DMS114 treated with DMSO at 0.1 percent for 48 hours (cell line): Measurements from ENCODE around the gene ZFR2.
"Not testable (repeated sequence)": the region's sequence is repeated elsewhere in the genome, so short reads cannot be mapped to it uniquely, and the experiment has no call there.

ENCODE experiments used
- DNase-seq: peaks from one replicate; lab custom pipeline; 2025; ENCODE audit not compliant: unreplicated experiment; lab: John Stamatoyannopoulos, UW

ZFR2 gene

DNA sequence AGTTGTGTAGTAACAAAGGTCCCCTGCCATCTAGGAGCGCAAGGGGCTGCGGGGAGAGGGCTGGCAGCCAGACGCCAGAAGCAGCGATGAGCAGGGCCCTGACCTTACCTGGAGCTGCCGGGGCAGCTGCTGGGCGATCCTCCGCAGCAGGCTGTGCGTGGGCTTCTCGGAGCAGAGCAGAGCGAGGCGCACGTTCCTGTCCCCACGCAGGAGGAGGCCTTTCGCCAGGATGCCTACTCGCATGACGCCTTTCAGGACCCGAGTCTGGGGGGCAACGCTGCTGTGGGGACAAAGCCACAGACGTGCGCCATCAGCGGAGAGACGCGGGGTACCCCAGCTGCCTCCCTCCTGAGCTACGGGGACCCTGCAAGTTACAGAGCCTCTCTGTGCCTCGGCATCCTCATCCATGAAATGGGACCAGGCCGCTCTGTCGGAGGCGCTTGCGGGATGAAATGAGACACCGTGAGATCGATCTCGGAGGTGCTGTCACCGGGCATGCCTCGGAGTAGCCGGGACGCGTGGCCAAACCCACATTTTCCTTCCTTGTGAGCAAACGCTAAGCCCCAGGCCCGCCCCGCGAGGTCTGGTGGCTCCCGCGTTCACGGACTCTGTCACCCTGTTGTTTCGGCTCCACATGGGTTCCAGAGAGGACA lies 52.1 kb downstream of the ZFR2 start:
- DNase-seq, result no peak

DNA sequence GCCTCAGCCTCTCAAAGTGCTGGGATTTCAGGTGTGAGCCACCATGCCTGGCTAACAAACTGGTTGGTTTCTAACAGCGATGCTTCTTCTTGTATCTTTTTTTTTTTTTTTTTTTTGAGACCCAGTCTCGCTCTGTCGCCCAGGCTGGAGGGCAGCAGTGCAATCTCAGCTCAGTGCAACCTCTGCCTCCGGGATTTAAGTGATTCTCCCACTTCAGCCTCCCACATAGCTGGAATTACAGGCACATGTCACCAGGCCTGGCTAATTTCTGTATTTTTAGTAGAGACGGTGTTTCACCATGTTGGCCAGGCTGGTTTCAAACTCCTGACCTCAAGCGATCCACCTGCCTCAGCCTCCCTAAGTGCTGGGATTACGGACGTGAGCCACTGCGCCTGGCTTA lies 52.7 kb downstream of the ZFR2 start:
- DNase-seq, result not testable (repeated sequence)

DNA sequence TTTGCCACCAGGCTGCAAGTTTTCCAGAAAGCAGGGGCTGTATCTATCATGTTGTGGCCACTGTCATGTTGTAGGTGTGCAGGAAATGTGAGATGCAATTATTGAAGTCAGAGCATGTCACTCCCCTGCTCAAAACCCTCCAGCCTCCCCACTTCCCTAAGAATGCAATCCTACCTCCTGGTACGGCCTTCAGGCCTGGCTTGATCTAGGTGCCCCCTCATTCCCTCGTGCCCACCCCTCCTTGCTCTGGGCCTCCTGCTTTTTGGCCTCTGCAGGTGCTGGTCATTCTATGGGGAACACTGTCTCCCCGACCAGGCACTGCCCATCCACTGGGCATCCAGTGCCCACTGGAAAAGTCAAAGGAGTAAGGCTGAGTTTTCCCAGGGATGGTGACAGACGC lies 54.2 kb downstream of the ZFR2 start:
- DNase-seq, result no peak

DNA sequence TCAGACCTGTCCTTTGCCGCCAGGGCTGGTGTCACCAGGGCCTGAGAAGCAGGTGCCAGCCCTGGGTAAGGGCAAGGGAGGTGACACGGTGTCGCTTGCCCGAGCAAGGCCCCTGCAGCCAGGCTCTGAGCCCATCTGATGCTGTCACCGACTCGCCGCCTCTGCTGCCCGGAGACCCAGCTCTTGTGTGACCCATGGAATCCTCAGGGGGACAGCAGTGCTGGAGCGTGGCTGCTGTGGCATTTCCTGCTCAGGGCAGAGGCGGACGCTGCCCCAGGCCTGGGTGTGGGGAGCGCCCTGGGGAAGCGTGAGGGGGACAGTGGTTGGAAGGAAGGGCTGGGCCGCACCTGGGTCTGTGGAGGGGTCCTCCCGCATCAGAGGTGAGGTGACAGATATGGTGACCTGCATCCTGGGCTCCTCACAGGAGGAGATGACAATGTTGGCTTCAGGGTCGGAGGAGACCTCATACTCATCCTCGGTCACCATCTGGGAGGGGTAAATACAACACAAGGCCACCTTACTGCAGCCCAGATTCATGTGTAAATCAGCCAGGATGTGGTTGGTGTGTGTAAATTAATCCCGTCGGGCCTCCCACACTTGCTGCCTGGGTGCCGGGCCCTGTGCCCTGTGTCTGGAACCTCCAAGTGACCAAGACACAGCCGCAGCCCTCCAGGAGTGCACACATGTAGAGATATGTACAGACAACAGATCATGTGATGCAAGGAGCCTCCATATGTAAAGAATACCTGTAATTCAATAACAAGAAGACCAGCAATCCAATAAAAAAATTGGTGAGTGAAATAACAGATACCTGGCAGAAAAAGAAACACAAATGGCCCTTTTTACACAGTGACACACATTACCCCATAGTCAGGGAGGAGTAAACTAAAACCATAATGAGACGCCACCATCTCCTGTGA lies 55.1 kb downstream of the ZFR2 start:
- DNase-seq, result no peak

DNA sequence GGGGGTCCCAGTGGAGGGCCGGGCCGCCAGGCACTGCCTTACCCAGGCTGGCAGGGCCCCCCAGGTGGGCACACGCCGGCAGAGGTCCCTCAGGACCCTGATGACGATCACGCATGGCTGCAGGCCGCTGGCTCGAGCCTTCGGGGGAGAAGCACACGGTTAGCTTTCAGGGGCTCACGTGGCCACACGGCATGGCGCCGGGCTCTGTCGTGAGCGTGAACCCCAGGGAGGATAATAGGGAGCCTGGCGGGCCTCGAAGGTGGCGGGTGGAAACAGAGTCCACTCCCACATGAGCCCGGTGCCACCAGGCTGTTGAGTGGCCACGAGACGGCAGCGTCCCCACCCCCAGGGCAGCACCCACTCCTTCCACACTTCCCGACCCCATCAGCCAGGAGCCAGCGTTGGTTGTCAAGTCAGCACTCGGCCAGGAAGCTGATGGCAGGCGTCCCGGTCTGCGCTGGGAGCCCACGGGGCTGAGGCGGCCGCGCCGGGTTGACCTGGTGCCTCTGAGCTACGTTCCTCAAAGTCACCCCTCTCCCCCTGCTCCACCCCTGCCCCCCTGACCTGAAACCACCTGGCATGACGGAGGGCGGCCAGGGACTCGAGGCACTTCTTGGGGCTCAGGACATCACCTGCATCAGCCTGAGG lies 58.0 kb downstream of the ZFR2 start:
- DNase-seq, result no peak

DNA sequence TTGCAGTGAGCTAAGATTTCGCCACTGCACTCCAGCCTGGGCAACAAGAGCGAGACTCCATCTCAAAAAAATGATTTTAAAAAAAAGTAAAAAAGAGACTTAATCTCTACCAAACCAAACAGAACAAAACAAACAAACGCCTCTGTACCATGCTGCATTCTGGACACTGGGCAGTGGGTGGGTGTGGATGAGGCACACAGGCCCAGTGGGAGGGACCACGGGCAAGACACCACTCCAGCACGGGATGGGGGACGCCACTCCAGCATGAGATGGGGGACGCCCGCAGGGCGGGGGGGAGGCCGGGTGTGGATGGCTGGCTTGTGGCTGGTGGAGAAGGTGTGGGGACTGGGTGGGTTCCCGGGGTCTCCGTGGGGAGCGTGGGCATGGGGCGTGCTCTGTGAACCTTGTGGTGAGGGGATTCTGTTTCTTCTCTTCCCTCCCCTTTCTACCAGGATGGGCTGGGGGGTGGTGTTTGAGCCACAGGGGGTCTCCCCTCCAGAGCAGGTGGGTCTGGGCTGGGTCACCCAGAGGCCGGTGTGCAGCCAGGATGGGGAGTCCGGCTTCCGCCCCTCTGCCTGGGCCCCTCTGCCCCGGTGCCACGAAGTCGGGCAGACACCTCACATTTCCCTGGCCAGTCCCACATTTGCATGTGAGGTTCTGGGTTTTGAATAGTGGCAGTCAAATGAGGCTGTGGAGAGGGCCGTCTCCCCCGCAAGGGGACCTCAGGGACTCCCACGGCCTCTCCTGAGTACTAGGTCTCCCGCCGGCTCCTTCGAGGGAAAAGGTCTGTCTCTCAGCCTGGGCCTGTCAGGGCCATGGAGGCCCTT lies 58.7 kb downstream of the ZFR2 start:
- DNase-seq, result no peak

DNA sequence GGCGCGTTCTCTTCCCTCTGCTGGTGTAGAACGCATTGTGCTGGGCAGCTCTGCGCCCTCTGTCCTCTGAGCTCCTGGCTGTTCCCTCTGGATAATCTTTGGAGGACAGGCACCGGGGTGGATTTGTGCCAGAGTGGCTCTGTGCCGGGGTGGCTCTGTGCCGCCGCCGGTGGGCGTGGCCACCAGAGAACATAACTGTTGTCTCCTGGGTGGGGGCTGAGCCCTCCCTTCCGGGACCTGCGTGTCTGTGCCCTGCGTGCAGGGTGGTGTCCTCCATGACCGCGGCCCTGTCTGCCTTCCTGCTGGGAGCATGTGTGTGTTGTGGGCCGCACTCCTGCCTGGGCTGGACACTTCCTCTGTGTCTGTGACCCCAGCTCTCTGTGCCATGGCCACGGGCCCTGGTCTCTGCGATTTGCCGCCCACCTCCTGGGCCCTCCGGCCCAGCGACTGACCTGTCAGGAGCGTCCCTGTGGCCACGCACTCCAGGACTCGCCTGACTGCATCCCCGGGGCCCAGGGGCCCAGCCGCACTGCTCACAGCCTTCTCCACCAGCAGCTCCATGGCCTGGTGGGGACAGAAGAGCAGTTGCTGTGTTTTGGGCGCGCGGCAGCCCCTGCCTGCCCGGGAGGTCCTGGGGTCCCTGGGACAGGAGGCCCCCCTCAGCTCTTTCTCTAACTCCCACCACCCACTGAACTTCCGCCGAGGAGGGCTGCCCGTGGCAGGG lies 60.3 kb downstream of the ZFR2 start:
- DNase-seq, result no peak

DNA sequence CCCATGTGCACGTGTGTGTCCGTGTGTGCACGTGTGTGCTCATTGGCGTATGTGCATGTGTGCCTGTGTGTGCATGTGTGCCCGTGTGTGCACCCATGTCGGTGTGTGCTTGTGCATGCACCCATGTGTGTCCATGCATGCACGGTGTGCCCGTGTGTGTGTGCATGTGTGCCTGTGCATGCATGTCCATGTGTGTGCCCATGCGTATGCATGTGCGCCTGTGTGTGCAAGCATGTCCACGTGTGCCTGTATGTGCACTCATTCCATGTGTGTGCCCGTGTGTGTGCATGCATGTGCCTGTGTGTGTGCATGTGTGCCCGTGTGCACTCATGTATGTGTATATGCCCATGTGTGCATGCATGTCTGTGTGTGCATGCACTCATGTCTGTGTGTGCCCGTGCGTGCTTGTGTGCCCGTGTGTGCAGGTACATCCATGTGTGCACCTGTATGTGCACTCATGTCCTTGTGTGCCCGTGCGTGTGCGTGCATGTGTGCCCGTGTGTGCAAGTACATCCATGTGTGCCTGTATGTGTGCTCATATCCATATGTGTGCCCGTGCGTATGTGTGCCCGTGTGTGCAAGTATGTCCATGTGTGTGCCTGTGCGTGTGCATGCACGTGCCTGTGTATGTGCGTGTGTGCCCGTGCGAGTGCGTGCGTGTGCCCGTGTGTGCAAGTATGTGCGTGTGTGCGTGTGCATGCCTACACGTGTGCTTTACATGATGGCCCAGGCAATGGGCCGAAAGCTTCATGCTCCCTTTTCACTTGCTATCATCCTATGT lies 61.1 kb downstream of the ZFR2 start:
- no peak for DNase-seq

DNA sequence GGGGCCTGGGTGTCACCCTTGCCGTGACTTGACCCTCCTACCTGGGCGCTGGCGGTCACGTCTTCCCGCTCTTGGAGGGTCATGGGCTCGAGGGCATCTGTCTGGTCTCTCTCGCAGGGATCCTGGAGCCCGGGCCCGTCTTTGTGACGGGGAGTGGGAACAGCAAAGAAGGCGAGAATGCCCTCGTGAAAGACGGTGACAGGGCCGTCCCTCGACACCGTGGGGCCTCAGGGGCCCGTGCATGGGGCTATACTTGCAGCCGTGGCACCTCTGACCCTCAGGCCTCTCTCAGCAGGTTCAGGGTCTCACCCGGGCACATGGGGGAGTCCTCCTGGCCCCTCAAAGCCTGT lies 61.7 kb downstream of the ZFR2 start:
- DNase-seq, result no peak

DNA sequence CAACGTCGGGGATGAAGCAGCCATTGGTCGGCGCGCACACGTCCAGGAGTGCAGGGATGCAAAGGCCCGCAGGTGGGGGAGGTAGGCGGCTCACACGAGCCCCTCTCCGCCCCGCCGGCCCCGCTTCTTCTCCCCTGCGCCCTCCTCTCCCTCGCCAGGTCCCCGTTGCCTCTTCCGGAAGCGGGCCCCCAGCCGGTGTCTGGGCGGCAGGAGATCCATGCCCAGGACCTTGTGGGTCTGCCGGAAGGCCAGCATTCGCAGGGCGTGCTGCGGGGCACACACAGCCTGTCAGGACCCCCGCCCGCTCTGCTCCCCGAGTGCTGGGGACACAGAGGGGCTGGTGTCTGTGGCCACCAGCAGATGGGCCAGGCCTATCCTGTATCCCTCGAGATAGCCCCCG lies 63.0 kb downstream of the ZFR2 start:
- DNase-seq, result no peak

DNA sequence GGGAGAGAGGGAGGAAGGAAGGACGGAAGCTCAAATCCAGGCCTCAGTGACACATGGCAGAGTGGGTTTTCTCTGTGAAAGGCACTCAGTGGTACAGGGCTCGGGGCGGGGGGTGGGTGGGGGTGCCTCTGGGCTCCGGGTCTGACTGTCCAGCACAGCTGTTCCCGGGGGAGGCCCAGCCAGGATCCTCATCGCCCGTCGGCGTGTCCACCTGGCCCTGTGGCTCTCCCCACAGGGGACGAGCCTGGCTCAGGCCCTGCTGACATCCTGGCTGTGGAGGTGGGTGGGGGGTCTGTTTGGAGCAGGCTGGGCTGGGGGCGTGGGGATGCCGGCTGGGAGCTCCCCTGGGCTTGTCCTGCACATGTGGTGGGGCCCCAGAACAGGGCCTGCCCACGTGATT lies 64.4 kb downstream of the ZFR2 start:
- DNase-seq, result no peak

DNA sequence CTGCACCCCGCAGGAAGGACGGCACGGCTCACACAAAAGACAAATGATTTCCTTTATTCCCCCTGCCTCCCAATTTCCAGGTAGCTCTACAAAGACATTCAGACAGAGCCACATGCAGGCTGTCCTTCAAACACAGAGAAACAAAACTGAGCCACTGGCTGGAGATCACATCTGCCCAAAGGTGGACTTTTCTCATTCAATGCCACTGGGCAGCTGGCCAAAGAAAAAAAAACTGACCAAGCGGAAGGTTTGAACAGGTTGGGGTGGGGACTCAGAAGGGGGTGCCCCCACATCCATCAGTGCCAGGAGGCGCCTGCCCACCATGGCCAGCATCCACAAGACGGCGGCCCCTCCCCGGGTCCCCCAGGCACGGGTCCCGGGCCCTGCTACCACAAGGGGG lies 64.9 kb downstream of the ZFR2 start:
- no peak for DNase-seq

DNA sequence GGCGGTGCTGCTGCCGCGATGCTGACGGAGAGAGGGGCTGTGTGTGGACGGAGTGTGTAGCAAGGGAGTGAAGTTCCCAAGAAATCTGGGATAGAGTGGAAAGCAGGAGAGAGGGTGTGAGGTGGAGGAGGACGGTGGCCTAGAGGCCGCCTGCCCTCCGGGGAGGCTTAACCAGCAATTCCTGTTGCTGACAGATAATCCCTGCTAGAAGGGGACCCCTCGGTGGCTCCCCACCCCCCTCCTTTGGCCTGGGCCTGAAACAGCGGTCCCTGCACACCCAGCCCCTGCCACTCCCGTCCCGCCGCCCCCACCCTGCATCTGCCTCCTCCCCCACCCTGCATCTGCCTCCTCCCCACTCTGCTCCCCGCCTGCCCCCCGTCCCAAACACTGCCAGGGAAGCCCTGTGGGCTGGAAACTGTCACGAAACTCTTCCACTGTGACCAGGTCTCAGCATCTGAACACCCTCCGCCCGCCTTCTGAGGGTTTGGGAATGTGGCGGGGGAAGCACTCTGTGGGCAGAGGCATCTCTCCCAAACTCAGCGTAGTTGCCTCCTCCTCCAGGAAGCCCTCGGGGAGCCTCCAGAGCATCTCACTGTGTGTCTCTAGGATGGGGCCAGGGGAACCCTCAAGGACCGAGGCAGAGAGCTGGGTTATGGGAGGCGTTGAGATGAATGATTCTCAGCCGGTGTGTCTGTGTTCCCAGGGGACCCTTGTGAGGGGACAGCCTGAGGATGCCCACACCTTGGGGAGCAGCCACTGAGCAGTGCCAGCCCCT lies 65.5 kb downstream of the ZFR2 start:
- DNase-seq, result no peak

DNA sequence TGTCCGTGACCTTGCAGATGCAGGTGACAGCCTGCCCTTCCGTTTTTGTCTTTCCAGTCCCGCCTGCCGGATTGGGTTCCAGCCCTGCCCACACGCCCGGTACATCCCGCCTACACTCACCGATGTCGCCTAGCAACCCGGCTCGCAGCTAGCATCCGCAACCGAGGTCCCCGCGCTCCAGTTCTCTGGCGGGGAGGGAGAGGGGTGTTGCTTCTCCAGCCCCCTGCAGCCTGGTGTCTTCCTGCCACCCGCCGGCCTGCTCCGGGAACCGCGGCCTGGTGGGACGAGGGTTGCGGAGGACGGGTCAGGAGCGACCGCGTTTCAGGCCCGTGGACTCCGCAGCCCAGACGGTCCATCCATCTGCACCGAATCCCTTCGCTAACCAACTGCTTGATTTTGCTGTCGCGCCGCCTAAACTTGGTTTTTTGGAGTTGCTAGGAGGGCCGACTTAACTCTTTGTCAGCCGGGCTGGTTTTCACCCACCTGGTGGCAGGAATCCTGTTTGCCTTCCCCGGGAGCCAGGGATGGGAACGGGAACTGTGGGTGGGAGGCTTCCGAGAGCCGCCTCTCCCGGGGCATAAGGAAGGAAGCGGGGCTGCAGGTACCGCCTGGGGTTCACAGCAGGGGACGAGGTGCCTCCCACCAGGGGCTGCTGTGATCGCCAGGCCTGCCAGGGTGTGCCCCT lies 67.3 kb downstream of the ZFR2 start:
- no peak for DNase-seq

DNA sequence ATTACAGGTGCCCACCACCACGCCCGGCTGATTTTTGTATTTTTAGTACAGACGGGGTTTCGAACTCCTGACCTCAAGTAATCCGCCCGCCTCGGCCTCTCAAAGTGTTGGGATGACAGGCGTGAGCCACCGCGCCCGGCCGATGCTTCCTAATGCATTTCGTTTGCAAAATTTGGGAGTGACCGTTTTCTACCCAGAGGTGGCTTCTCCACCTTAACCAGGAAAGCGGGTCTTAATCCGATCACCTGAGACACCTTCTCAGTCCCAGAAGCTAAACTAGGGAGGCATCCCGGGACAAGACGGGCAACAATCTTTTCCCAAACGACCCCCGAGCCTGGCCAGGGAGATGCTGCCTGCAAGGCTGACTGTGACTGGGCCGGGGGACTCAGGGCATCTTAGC lies 67.8 kb downstream of the ZFR2 start:
- no peak for DNase-seq

DNA sequence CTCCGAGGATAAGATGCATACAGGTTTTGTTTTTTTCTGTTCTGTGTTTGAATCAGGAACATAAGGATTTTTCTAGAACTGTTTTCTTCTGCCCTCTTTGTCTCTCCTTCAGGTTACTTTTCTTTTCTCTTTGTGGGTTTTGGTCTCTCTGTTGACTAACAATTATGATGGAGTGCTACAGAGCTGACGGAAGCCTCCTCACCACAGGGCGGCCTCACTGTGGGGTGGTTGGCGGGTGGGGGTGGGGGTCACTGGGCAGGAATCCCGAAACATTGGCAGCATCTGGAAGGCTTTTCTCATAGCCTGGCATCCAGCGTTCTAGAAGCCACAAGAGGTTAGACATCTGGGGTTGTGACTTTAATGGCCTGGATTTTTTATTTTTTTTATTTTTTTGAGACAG lies 70.7 kb downstream of the ZFR2 start:
- no peak for DNase-seq

DNA sequence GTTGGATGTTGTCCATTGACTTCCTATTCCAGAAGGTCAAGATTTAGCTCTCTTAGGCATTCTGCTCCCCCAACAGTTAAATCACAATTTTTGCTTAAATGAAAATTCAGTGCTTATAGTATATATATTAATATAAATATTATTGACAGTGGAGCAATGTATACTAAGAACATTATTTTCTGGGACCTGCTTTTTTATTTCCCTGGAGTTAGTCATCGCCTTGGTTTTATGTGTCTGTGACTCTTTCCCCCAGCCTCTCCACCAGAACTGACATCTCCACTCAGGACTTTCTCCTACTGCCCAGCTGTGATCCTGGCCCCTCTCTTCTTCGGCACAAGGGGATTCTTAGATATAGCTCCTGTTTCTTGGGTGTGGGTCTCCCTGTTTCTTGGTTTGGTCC lies 72.5 kb downstream of the ZFR2 start:
- no peak for DNase-seq

DNA sequence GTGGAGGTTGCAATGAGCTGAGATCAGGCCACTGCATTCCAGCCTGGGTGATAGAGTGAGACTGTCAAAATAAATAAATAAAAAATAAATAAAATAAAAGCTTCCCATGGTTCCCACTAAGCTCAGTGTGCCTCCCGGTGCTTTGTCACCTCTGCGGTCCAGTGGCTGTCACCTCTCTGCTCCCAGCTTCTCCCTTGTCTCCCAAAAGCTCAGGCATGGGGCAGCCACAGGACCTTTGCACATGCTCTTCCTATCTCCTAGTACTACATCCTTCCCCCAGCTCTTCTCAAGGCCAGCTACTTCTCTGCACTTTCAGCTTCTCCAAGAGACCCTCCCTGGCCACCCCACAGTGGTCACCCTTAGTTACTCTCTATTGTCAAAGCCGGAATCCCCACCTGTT lies 75.0 kb downstream of the ZFR2 start:
- DNase-seq, result no peak

DNA sequence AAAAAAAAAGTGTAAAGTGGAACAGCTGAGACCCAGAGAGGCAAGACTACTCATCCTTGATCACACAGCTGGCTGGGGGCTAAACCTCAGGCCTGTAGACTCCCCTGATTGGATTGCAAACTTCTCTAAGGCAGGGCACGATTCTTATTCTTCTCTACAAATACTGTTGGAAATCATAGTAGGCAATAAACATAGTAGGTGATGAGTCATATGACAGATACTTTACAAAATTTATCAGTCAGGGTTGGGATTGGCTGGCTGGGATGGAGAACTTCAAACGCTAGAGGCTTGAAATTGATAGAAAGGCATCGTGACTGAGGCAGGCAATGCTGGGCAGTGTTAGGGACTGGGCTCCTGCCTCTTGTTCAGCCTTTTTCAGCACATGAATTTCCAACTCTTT lies 76.7 kb downstream of the ZFR2 start:
- no peak for DNase-seq
